ENCODE data around the gene COL4A1.

COL4A1 gene

DNA sequence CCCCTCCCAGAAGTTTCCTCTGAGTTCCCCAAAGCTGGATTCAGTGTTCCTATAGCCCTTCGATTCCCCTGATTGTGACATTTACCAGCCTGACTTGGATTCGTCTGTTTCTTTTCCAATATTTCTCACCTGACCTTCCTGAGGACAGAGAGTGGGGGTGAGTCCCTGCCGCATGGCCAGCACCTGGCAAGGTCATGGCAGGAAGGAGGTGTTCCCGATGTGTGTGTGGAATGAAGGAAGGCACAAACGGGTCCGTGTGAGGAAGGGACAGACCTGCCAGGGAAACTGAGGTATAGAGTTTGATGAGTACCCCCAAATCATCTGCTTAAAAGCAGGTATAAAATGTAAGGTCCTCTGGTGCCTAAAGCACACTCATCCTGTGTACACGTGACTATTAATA, 3.3 kb downstream of the COL4A1 start:
- DNase-seq (ENCODE audit: extremely low read depth, low read depth): no peak
- TF ChIP-seq, protein P1, sequence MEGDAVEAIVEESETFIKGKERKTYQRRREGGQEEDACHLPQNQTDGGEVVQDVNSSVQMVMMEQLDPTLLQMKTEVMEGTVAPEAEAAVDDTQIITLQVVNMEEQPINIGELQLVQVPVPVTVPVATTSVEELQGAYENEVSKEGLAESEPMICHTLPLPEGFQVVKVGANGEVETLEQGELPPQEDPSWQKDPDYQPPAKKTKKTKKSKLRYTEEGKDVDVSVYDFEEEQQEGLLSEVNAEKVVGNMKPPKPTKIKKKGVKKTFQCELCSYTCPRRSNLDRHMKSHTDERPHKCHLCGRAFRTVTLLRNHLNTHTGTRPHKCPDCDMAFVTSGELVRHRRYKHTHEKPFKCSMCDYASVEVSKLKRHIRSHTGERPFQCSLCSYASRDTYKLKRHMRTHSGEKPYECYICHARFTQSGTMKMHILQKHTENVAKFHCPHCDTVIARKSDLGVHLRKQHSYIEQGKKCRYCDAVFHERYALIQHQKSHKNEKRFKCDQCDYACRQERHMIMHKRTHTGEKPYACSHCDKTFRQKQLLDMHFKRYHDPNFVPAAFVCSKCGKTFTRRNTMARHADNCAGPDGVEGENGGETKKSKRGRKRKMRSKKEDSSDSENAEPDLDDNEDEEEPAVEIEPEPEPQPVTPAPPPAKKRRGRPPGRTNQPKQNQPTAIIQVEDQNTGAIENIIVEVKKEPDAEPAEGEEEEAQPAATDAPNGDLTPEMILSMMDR (IDR thresholded peaks at IDR 0.05; ENCODE audit: low read depth, low read length): no peak

DNA sequence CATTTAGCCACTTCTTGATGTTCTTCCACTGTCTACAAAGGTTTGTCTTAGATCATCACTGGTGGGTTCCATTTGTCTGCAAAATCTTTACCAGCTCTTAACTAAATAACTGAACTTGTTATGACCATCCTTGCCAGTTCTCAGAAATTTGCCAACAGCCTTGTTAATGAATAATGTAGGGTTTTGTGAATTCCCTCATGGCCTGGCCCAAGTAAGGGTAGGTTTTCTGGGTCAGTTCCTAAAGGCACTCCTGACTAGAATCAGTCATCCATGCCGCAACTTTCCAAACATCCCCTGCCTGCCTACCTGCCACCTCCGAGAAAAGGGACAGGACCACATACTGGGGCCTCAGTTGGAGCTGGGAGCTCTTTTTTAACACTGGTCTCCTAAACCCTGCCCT, 4.0 kb downstream of the COL4A1 start:
- no peak for DNase-seq (ENCODE audit: extremely low read depth, low read depth)
- TF ChIP-seq, protein P1 (IDR thresholded peaks at IDR 0.05; ENCODE audit: low read depth, low read length): no peak

DNA sequence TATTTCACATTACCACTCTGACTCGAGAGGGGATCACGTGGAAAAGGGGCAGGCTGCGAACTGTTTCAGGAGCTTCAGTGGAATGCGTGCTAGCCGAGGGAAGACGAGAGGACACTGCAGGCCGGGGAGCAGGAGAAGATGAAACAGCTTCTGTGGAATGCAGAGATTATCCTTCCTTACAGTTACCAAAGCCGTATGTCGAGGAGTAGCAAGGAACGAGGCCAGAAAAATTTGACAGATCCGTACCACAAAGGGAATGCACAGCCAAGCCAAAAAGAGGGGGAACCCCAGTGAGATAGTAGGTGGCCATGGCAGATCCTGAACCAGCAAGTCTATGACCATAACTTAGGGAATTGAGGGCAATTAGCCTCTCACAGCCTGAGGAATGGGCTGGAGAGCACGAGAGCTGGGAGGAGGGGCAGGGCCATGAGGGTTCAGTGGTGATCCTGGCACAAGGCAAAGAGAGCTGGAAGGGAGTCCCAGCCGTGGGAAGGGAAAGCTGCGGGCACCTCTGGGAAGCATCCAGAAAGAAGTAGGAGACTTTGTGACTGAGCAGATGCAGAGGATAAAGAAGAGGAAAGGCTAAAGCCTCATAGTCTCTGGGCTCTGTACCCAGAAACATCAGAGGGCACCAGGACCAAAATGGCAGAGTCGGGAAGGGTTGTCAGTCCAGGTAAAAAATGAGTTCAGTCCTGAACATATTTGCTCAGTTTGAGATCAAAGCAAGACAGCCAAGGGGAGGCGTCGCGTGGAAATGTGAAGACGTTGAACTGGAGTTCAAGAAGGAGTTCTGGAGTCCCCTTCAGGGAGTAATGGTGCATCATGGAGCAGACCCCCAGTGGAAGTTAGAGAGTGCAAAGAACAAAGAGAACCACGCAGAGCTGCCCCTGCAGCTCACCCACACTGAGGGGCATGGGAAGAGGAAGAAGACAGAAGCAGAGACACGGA, 5.1 kb downstream of the COL4A1 start:
- no peak for DNase-seq (ENCODE audit: extremely low read depth, low read depth)
- TF ChIP-seq, protein P1 (IDR thresholded peaks at IDR 0.05; ENCODE audit: low read depth, low read length): no peak

DNA sequence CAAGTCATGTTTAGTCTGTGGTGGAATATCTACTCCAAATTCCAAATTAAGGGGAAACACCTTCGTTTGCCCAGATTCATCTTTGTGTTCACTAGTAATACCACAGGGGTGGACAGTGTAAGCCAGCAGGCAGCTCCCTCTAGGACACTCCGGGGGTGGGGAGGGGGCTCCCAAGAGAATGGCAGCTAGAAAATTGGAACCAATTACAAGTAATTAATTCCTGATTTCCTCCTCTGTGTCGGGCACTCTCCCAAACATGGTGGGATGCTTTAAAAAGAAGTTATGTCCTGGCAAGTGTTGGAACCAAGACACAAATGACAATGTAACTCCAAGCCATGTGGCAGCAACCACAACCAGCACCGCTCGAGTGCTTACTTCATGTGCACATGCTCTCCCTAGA, 5.9 kb downstream of the COL4A1 start:
- no peak for DNase-seq (ENCODE audit: extremely low read depth, low read depth)
- TF ChIP-seq, protein P1 (IDR thresholded peaks at IDR 0.05; ENCODE audit: low read depth, low read length): no peak

DNA sequence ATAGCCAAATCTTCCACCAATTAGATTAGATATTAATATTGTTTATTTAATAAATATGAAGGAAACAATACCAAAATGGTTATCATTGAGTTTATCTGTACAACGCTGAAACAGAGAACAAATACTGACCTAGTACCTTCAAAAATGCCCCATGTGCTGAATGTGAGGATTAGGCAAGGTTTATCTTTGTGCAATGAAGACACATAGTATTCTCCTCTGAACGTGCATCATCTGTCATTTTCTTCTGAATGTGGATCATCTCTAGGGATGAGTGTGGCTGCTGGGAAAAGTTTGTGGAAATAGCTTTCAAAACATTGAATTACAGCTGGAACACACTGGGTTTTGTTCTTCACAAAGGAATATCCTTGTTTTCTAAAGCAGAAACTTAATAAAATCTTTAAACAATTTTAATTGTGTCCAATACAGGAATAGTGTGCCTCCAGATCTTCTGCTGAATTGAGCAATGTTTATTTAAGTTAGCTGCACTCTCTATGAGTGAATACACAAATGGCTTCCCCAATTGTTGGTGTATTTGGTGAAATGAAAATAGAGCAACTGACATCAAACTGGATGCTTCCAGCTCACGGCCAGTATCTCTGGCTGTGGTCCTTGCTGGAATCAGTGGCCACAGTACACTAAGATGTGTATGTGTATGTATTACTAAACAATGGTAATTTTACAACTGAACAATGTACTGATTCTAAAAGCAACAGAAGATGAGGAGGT, 6.7 kb downstream of the COL4A1 start:
- no peak for DNase-seq (ENCODE audit: extremely low read depth, low read depth)
- TF ChIP-seq, protein P1 (IDR thresholded peaks at IDR 0.05; ENCODE audit: low read depth, low read length): no peak

DNA sequence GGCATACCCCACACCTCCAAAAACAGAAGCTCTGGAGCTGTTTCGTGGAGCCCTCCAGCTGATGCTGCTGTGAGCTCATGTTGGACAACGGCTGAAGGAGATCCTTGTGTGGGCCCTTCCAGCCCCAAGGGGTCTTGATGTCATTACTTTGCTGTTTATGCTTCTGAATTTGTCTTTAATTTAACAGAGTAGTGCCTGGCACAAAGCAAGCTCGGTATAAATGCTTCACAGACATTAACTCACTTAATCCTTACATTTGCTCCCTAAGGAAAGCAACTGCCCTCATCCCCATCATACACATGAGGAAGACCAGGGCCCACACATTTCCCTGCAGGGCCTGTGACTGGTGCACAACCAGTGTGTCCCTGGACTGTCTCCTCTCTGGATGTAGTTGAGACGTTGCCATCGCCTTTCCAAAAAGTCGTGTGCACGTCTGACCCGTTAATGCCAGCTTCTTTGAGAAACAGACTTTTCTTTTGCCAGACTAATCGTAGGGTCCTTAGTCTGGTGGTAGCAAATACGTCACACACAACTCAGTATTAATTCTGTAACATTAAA, 7.6 kb downstream of the COL4A1 start:
- DNase-seq (ENCODE audit: extremely low read depth, low read depth): no peak
- TF ChIP-seq, protein P1 (IDR thresholded peaks at IDR 0.05; ENCODE audit: low read depth, low read length): no peak
